ENCODE results near the gene SUCLG2. TPM values are rescaled to one million over a fixed set of nuclear protein-coding genes. Genes with fewer than 3 reads are reported as not detected.
A peak's percentile ranks its signal among the peaks of the same experiment; 100 is the strongest.

The SUCLG2 gene
- total and polyA plus RNA-seq, 7 donors, result 63.7 to 102 (median 90.5) TPM

- H3K4me3 ChIP-seq, result no peak overlapping the region
- WGBS, 3 donors, result 31 to 49% (median 34%) methylated on average over 3 of the region's 3 CpGs
- no peaks in the 10 kb centered on the region for H3K9me3 ChIP-seq
- no peak overlapping the region for H3K27ac ChIP-seq
- no peak for TF ChIP-seq CTCF (IDR thresholded peaks at IDR 0.05)
- DNase-seq, result no peak
- peak in 1 of 4 donors; percentile 66 for ATAC-seq
- no peaks in the 10 kb centered on the region for H3K4me1 ChIP-seq
- intact Hi-C loops (cut with DNase I), result no loop called here
- no peaks in the 10 kb centered on the region for H3K36me3 ChIP-seq (ENCODE audit: insufficient read depth in 1 of 2, low read depth in 1 of 2)
- H3K27me3 ChIP-seq (ENCODE audit: insufficient read depth in 3 of 3, low read length in 2 of 3), result no peaks in the 10 kb centered on the region
Observed at GRCh38 chr3:67453628-67454027, 200.8 kb downstream of the SUCLG2 start.

DNA sequence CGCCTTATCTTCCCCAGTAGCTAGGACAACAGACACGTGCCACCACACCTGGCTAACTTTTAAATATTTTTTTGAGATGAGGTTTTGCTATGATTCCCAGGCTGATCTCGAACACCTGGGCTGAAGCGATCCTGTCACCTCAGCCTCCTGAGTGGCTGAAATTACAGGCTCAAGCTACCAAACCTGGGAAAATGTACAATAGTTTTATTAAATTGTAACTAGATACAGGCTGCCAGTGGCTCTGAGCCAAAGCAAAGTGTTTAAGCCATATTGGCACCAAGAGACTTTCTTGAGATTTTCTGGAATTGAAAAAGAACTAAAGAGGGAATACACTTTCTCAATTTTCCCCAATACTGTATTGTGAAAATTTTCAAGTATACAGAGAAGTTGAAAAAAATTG lies 204.3 kb downstream of the SUCLG2 start:
- intact Hi-C loops (cut with DNase I), result no loop called here
- TF ChIP-seq CTCF (IDR thresholded peaks at IDR 0.05), result no peak
- 87 to 93% (median 88%) methylated on average over 4 of the region's 4 CpGs for WGBS, 3 donors
- no peak overlapping the region for H3K4me3 ChIP-seq
- no peaks in the 10 kb centered on the region for H3K4me1 ChIP-seq
- DNase-seq (peak in 1 of 2 donors; percentile 40), ATAC-seq (no peak)
- H3K27me3 ChIP-seq (ENCODE audit: insufficient read depth in 3 of 3, low read length in 2 of 3), result no peaks in the 10 kb centered on the region
- no peaks in the 10 kb centered on the region for H3K9me3 ChIP-seq
- no peaks in the 10 kb centered on the region for H3K36me3 ChIP-seq (ENCODE audit: insufficient read depth in 1 of 2, low read depth in 1 of 2)
- no peak overlapping the region for H3K27ac ChIP-seq

DNA sequence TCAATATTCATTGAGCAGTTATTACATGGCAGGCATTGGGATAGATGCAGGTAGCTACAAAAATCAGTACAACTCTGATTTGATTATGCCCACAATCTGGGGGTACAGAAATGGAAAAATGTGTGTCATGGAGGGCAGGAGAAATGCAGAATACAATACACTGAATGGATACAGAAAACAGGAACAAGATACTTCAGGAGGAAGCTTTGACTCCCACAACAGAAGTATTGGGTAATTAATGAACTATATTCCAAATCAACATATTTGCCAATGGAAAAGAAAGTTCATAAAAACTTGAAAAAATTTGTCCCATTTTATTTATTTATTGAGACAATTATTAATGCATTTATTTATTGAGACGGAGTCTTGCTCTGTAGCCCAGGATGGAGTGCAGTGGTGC lies 207.0 kb downstream of the SUCLG2 start:
- ATAC-seq, result no peak
- Histone ChIP-seq H3K9me3 (no peaks in the 10 kb centered on the region), H3K4me3 (no peak overlapping the region), H3K27me3 (ENCODE audit: insufficient read depth in 3 of 3, low read length in 2 of 3) (no peaks in the 10 kb centered on the region), H3K36me3 (ENCODE audit: insufficient read depth in 1 of 2, low read depth in 1 of 2) (no peaks in the 10 kb centered on the region), H3K27ac (no peak overlapping the region), H3K4me1 (no peaks in the 10 kb centered on the region)
- no peak for TF ChIP-seq CTCF (IDR thresholded peaks at IDR 0.05)
- WGBS, 3 donors, result 94 to 97% (median 97%) methylated on average over 1 of the region's 1 CpG
- no peak for DNase-seq
- intact Hi-C loops (cut with DNase I), result no loop called here

DNA sequence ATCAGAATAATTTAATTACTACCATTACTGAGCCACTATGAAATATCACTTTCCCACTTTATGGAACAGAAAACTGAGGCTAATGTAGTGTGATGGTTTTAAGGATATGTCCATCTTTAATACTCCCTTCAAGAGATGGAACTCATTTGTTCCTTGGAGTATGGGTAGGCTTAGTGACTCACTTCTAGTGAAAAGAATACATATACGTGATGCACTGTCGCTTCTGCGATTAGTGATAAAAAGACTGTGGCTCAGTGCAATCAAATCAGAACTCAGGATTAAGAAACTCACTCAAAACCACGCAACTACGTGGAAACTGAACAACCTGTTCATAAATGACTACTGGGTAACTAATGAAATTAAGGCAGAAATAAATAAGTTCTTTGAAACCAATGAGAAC lies 216.6 kb downstream of the SUCLG2 start:
- no peak overlapping the region for H3K27ac ChIP-seq
- no peak for TF ChIP-seq CTCF (IDR thresholded peaks at IDR 0.05)

DNA sequence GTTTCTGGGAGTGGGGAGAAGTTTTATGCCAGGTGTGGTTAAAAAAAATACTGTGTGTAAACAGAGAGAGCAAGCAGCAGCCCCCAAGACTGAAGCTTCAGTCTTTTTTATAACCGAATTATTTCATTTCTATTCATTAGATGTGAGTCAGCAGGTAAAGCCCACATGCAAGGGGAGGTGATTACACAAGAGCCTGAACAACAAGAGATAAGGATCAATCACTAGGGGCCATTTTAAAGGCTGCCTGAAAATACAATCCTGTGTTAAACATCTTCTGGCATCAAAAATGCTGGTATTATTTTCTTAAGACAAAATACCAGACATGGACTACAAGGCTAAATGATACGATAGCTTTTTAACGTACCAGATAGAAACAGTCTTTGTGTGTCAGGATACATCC lies 217.3 kb downstream of the SUCLG2 start:
- Histone ChIP-seq H3K36me3 (ENCODE audit: insufficient read depth in 1 of 2, low read depth in 1 of 2) (no peaks in the 10 kb centered on the region), H3K4me1 (no peaks in the 10 kb centered on the region), H3K9me3 (no peaks in the 10 kb centered on the region), H3K27me3 (ENCODE audit: insufficient read depth in 3 of 3, low read length in 2 of 3) (no peaks in the 10 kb centered on the region), H3K27ac (no peak overlapping the region), H3K4me3 (no peak overlapping the region)
- ATAC-seq (no peak), DNase-seq (no peak)
- intact Hi-C loops (cut with DNase I), result no loop called here
- TF ChIP-seq CTCF (IDR thresholded peaks at IDR 0.05), result no peak
- WGBS, 3 donors, result 95 to 96% (median 96%) methylated on average over 3 of the region's 3 CpGs

More for the DNA sequence above, 216.6 kb downstream of the SUCLG2 start:
- Histone ChIP-seq H3K4me1 (no peaks in the 10 kb centered on the region), H3K27me3 (ENCODE audit: insufficient read depth in 3 of 3, low read length in 2 of 3) (no peaks in the 10 kb centered on the region), H3K4me3 (no peak overlapping the region), H3K9me3 (no peaks in the 10 kb centered on the region), H3K36me3 (ENCODE audit: insufficient read depth in 1 of 2, low read depth in 1 of 2) (no peaks in the 10 kb centered on the region)
- WGBS, 3 donors, result 97 to 98% (median 97%) methylated on average over 5 of the region's 5 CpGs
- DNase-seq (no peak), ATAC-seq (no peak)
- intact Hi-C loops (cut with DNase I), result no loop called here

Measured in psoas muscle (tissue), 8 donors.